CD14-positive monocyte (primary cell): Measurements from ENCODE around the gene LHX4. TPM values are rescaled to one million over a fixed set of nuclear protein-coding genes. Genes with fewer than 3 reads are reported as not detected.

ENCODE experiments used
- DNase-seq, 3 donors: peaks; one replicate each; pipeline ENCODE4 v3.0.0-alpha.2; 2011 to 2022
- H2AFZ ChIP-seq: 2 replicates; pipeline ENCODE4 v1.6.0; 2012; ENCODE audit warnings: mild to moderate bottlenecking, low read depth, low read length, inconsistent platforms; ENCODE audit not compliant: insufficient read depth, poor library complexity, severe bottlenecking
- H3K27ac ChIP-seq, 2 donors: 1 replicate in 1 of 2; 2 replicates in 1 of 2; pipeline ENCODE4 v1.5.1; 2012 to 2013; ENCODE audit warnings: low read length in 2 of 2, control low read depth in 1 of 2, inconsistent platforms in 1 of 2, low read depth in 1 of 2, mild to moderate bottlenecking in 1 of 2
- H3K27me3 ChIP-seq, 2 donors: one replicate each; pipeline versions ENCODE4 v1.6.0 to v1.6.1; 2011 to 2013; ENCODE audit warnings: low read length in 2 of 2; ENCODE audit not compliant: control insufficient read depth in 2 of 2, insufficient read depth in 2 of 2
- H3K36me3 ChIP-seq, 2 donors: replicated peaks in 1 of 2; 1 replicate in 1 of 2; 2 replicates in 1 of 2; pipeline versions ENCODE4 v1.5.1 to v1.6.1; 2012 to 2013; ENCODE audit warnings: low read length in 2 of 2, control low read depth in 1 of 2, inconsistent platforms in 1 of 2, mild to moderate bottlenecking in 1 of 2; ENCODE audit not compliant: insufficient read depth in 2 of 2, control insufficient read depth in 1 of 2
- H3K4me1 ChIP-seq, 2 donors: 1 replicate in 1 of 2; 2 replicates in 1 of 2; pipeline versions ENCODE4 v1.5.1 to v1.6.1; 2012 to 2013; ENCODE audit warnings: low read length in 2 of 2, control low read depth in 1 of 2, inconsistent platforms in 1 of 2, mild to moderate bottlenecking in 1 of 2, moderate library complexity in 1 of 2; ENCODE audit not compliant: insufficient read depth in 2 of 2, control insufficient read depth in 1 of 2
- H3K4me2 ChIP-seq: replicated peaks from 2 replicates; pipeline ENCODE3; 2012; ENCODE audit warnings: low read length, moderate library complexity, mild to moderate bottlenecking; ENCODE audit not compliant: poor library complexity, severe bottlenecking; ENCODE audit errors: extremely low read depth
- H3K4me3 ChIP-seq, 3 experiments: fragments of 200-600 bp in 1 of 3; sonication (generic) in 1 of 3; replicated peaks in 1 of 3; 1 replicate in 2 of 3; 2 replicates in 1 of 3; pipeline ENCODE4 v1.5.1; 2011 to 2013; ENCODE audit warnings: low read length in 3 of 3, mild to moderate bottlenecking in 3 of 3, control low read depth in 2 of 3, low read depth in 2 of 3, inconsistent platforms in 1 of 3, moderate library complexity in 1 of 3
- H3K79me2 ChIP-seq: 2 replicates; pipeline ENCODE4 v1.6.0; 2012; ENCODE audit warnings: mild to moderate bottlenecking, control low read depth, inconsistent platforms, low read length, moderate library complexity; ENCODE audit not compliant: insufficient read depth
- H3K9ac ChIP-seq: 2 replicates; pipeline ENCODE4 v1.6.0; 2017; ENCODE audit warnings: low read length, mild to moderate bottlenecking; ENCODE audit not compliant: insufficient read depth, poor library complexity, severe bottlenecking
- H3K9me3 ChIP-seq, 2 donors: replicated peaks in 1 of 2; 1 replicate in 1 of 2; 2 replicates in 1 of 2; pipeline versions ENCODE4 v1.5.1 to v1.6.1; 2012 to 2013; ENCODE audit warnings: low read length in 2 of 2, control low read depth in 1 of 2; ENCODE audit not compliant: control insufficient read depth in 1 of 2, insufficient read depth in 1 of 2
- H4K20me1 ChIP-seq: 2 replicates; pipeline ENCODE4 v1.6.0; 2012; ENCODE audit warnings: mild to moderate bottlenecking, low read length, control low read depth, moderate library complexity; ENCODE audit not compliant: insufficient read depth
- H3K27ac Mint-ChIP-seq, 7 donors: one replicate each; pipeline ENCODE4 v1.8.0; 2020; ENCODE audit warnings: mild to moderate bottlenecking in 7 of 7, mixed read lengths in 7 of 7, moderate library complexity in 6 of 7, inconsistent platforms in 2 of 7
- H3K27me3 Mint-ChIP-seq, 3 donors: one replicate each; pipeline ENCODE4 v1.8.0; 2021 to 2022; ENCODE audit warnings: low read depth in 3 of 3, mild to moderate bottlenecking in 3 of 3, mixed read lengths in 3 of 3, moderate library complexity in 3 of 3, inconsistent platforms in 1 of 3
- H3K36me3 Mint-ChIP-seq, 2 donors: one replicate each; pipeline ENCODE4 v1.8.0; 2020; ENCODE audit warnings: mixed read lengths in 2 of 2, inconsistent platforms in 1 of 2, mild to moderate bottlenecking in 1 of 2
- H3K4me1 Mint-ChIP-seq: one replicate; pipeline ENCODE4 v1.8.0; 2020; ENCODE audit warnings: mild to moderate bottlenecking, mixed read lengths
- H3K4me3 Mint-ChIP-seq, 2 donors: one replicate each; pipeline ENCODE4 v1.8.0; 2020; ENCODE audit warnings: mild to moderate bottlenecking in 2 of 2, mixed read lengths in 2 of 2, moderate library complexity in 1 of 2
- H3K9me3 Mint-ChIP-seq, 7 donors: one replicate each; pipeline ENCODE4 v1.8.0; 2020 to 2022; ENCODE audit warnings: mixed read lengths in 7 of 7, mild to moderate bottlenecking in 6 of 7, moderate library complexity in 6 of 7, inconsistent platforms in 2 of 7
- WGBS: methylation state at CpG from one replicate; pipeline ENCODE4 v1.1.5; 2013; ENCODE audit warnings: missing lambda C conversion rate; ENCODE audit not compliant: insufficient coverage; 5-methylcytosine and 5-hydroxymethylcytosine counted together
- intact Hi-C, 2 donors: fragments of 100-400 bp; cut with micrococcal nuclease; formaldehyde crosslinking; loops; one replicate each; pipeline versions ENCODE4 v1.15.0 to v1.15.1; 2023
- polyA plus RNA-seq, 3 donors: library from polyadenylated mRNA; depleted of rRNA in 1 of 3; unstranded in 2 of 3; stranded (reverse) in 1 of 3; fragments of 300-500 nt in 2 of 3; fragments of >200 nt in 1 of 3; fragmentation: Illumina TruSeq in 2 of 3; gene quantifications; 1 replicate in 2 of 3; 2 replicates in 1 of 3; pipeline ENCODE4 v1.2.3, GENCODE V29; 2012 to 2021
- TF ChIP-seq, protein P1 (sequence below): fragments of 200-600 bp; IDR thresholded peaks from one replicate; pipeline ENCODE4 v1.8.0; 2022; ENCODE audit warnings: antibody characterized with exemption, mild to moderate bottlenecking

LHX4 gene
- polyA plus RNA-seq, 3 donors: not detected

DNA sequence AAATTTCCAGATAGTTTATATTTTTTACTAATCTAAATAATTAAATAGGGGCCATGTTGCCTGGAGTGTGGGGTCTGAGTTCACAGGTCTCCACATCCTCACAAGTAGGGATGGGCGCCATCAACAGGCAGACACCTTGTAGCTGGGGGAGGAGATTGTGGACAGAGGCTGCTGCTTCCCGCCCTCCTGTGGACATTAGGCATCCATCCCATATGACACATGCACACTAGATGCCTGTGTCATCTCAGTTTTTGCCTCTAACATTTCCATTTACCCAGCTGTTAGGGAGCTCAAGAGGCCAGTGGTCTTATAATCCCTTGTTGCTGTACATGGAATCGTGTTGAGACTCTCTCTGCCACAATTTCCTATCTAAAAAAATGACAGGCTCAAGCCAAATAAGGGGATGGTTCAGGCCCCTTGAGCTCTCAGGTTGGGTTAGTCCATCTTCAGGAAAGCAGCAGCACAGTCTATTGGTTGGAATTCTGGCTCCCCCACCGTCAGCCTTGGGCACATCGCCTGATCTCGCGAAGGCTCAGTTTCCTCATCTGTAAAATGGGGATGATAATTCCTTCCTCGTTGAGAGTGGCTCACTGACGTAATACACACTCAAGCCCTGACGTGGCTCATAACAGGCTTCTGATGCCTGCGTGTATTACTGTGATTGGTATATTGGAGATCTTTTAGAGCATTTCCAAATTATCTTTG, 13.6 kb downstream of the LHX4 start:
- no peak overlapping the region for H3K27ac Mint-ChIP-seq
- Histone ChIP-seq H2AFZ (no peak overlapping the region), H3K27me3 (peaks cover 42 to 47% of the 10 kb centered on the region in 2 donors), H3K27ac (no peak overlapping the region), H3K4me2 (no peak overlapping the region), H3K9me3 (peaks cover 0 to 9% of the 10 kb centered on the region in 2 donors), H3K36me3 (no peaks in the 10 kb centered on the region), H3K9ac (no peak overlapping the region), H4K20me1 (no peaks in the 10 kb centered on the region), H3K4me3 (no peak overlapping the region), H3K79me2 (no peaks in the 10 kb centered on the region), H3K4me1 (peaks cover 6 to 9% of the 10 kb centered on the region in 2 donors)
- peaks cover 10% of the 10 kb centered on the region for H3K4me1 Mint-ChIP-seq
- peaks cover 51 to 54% (median 53%) of the 10 kb centered on the region in 3 donors for H3K27me3 Mint-ChIP-seq
- H3K9me3 Mint-ChIP-seq: peaks cover 0 to under 1% (median 0%) of the 10 kb centered on the region in 7 donors
- TF ChIP-seq, protein P1, sequence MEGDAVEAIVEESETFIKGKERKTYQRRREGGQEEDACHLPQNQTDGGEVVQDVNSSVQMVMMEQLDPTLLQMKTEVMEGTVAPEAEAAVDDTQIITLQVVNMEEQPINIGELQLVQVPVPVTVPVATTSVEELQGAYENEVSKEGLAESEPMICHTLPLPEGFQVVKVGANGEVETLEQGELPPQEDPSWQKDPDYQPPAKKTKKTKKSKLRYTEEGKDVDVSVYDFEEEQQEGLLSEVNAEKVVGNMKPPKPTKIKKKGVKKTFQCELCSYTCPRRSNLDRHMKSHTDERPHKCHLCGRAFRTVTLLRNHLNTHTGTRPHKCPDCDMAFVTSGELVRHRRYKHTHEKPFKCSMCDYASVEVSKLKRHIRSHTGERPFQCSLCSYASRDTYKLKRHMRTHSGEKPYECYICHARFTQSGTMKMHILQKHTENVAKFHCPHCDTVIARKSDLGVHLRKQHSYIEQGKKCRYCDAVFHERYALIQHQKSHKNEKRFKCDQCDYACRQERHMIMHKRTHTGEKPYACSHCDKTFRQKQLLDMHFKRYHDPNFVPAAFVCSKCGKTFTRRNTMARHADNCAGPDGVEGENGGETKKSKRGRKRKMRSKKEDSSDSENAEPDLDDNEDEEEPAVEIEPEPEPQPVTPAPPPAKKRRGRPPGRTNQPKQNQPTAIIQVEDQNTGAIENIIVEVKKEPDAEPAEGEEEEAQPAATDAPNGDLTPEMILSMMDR: no peak
- WGBS: 93% methylated on average over 2 of the region's 11 CpGs
- H3K36me3 Mint-ChIP-seq: no peaks in the 10 kb centered on the region
- no peak for DNase-seq
- H3K4me3 Mint-ChIP-seq: no peak overlapping the region
- intact Hi-C loops: no loop called here

GRCh38 chr1:180244840-180245239, 14.8 kb downstream of the LHX4 start:
- H3K36me3 ChIP-seq: no peaks in the 10 kb centered on the region
- Mint-ChIP-seq H3K9me3 (no peaks in the 10 kb centered on the region), H3K27me3 (peaks cover 41 to 42% (median 42%) of the 10 kb centered on the region in 3 donors), H3K4me1 (peaks cover 10% of the 10 kb centered on the region), H3K36me3 (no peaks in the 10 kb centered on the region), H3K27ac (no peak overlapping the region), H3K4me3 (no peak overlapping the region)
- 97% methylated on average over 6 of the region's 6 CpGs for WGBS
- no peak overlapping the region for H3K4me3 ChIP-seq
- H4K20me1 ChIP-seq: no peaks in the 10 kb centered on the region
- no peak overlapping the region for H2AFZ ChIP-seq
- peaks cover 0 to 9% of the 10 kb centered on the region in 2 donors for H3K9me3 ChIP-seq
- intact Hi-C loops: no loop called here
- no peaks in the 10 kb centered on the region for H3K79me2 ChIP-seq
- peaks cover 6 to 9% of the 10 kb centered on the region in 2 donors for H3K4me1 ChIP-seq
- DNase-seq: no peak
- H3K4me2 ChIP-seq: no peak overlapping the region
- H3K27me3 ChIP-seq: peaks cover 30 to 35% of the 10 kb centered on the region in 2 donors
- TF ChIP-seq, protein P1: no peak
- H3K9ac ChIP-seq: no peak overlapping the region
- H3K27ac ChIP-seq: no peak overlapping the region
